Measurements from ENCODE around the gene TMEM30B.
"Not testable (repeated sequence)": the region's sequence is repeated elsewhere in the genome, so short reads cannot be mapped to it uniquely, and the experiment has no call there.

The TMEM30B gene

DNA sequence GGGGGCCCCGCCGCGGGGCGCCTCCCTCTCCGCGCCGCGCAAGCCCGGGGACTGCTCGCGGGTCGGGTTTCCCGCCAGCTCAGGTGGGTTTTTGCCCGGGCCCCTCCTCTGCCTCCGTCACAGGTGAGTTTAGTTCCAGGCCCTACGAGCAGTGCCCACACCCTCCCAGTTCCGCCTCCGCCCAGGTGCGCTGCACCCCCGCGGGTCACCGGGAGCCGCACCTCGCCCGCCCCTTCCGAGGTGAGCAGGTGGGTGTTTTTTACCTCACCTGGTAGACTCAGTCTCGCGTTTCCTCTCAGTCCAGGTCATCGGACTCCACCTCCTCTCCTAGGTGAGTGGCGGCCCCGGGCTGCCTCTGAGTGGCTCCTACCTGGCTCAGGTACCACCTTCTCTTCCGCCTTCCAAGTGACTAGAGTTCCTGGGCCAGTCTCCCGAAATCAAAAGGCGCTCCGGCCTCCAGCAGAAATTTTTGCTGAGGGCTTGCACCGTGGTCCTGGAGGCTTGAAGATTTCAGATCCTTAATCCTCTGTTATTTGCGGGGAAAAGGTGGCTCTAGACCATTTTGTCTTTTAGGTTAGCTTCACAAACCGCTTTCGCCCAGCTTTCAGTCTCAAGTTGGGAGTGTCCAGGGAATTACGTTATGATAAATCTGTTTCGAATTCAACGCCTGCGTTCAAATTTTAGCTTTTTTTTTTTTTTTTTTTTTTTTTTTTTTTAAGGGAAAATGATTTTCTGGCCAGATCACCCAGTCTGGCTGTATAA, at the start of gene TMEM30B:
TSS of gene TMEM30B (minus strand) at position 153 of the 762 bp plus-strand sequence. CDS start 191 bp downstream, outside the sequence.
- DNase-seq = no peak

- DNase-seq = peak; percentile 19
Measured at GRCh38 chr14:61330511-61330910, 49.4 kb upstream of the TMEM30B start.

GRCh38 chr14:61329478-61330051, 48.4 kb upstream of the TMEM30B start:
- peak; percentile 70 for DNase-seq

GRCh38 chr14:61328626-61329262, 47.6 kb upstream of the TMEM30B start:
- peak; percentile 52 for DNase-seq

GRCh38 chr14:61326847-61327246, 45.7 kb upstream of the TMEM30B start:
- no peak for DNase-seq

GRCh38 chr14:61326146-61326545, 45.0 kb upstream of the TMEM30B start:
- DNase-seq = no peak

DNA sequence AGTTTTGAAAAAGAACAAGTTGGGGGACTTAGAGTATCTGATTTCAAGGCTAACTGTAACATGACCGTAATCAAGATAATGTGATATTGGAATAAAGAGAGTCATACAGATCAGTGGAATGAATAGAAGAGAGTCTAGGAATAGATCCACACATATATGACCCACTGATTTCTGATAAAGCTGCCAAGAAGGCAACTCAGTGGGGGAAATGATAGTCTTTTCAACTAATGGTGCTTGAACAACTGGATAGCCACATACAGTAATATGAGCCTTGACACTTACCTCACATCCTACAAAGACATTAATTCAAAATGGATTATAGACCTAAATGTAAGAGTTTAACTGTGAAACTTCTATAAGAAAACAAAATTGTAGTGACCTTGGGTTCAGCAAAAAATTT, 44.0 kb upstream of the TMEM30B start:
- no peak for DNase-seq

DNA sequence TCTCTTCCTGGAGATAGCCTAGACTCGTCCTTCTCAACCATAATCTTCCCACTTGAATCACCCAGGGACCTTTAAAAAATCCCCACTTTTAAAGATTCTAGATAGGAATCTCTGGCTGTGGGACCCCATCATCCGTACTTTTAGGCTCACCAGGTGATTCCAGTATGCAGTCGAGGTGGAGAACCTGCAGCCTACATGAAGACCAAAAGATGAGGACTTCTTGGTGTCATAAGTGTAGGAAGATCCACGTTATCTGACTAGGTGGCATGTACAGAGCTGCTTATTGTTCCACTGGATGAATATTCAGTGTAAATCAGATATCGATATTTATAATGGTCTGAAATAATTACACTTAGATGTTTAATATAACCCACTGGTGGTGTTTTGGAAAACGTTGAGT, 42.8 kb upstream of the TMEM30B start:
- DNase-seq = no peak

- DNase-seq = no peak
Measured at GRCh38 chr14:61322799-61323290, 41.7 kb upstream of the TMEM30B start.

DNA sequence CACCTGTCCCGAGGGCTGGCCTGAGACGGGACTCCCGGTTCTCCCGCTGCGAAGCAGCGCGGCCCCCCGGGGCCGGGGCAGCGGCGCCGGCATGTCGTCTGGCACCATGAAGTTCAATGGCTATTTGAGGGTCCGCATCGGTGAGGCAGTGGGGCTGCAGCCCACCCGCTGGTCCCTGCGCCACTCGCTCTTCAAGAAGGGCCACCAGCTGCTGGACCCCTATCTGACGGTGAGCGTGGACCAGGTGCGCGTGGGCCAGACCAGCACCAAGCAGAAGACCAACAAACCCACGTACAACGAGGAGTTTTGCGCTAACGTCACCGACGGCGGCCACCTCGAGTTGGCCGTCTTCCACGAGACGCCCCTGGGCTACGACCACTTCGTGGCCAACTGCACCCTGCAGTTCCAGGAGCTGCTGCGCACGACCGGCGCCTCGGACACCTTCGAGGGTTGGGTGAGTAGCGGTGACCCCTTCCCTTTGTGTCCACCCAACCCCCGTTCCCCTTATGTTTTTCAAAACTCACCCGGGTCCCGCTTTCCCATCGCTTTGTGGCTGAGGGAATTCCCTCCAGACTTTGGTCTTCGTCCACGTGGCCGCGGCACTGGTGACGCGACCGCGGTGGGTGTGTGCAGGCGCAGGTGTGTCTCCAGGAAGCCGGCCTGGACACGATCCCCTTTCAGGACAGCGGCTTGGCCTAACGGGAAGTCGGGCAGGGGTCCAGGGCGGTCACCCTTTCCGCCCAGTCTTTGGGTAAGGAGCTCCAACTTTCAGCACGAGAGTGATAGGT, 41.1 kb upstream of the TMEM30B start:
- no peak for DNase-seq

- peak; percentile 68 for DNase-seq
Measured at GRCh38 chr14:61321385-61322010, 40.4 kb upstream of the TMEM30B start, which contains the start of gene PRKCH. Gene PRKCH (plus strand): TSS chr14:61321579. CDS start chr14:61322102, 523 bp downstream.

DNA sequence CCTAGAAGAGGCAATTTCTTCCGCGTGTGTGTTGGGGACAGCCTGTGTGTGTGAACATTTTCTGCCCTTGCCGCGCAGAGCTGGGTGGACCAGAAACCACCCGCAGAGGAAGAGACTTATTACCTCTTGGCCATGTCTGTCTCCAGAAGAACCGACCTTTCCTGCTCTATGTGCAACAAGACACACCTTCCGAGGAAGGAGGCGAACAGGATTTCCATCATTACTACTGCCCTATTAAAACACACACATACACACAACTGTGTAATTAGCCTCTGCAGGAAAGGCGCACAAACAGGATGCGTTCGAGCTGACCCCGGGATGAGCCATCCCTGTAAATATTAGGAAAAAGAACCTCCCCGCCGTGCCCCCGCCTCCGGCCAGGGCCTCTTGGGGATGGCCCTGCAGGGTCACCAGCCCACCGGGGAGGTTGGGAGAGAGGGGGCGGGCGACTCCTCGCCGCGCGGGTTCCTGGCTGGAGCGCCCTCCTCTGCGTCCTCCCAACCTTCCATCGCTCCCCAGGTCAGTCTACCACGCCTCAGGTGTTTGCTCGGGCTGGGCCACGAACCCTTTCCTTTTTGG, 39.8 kb upstream of the TMEM30B start:
- no peak for DNase-seq

- DNase-seq = not testable (repeated sequence)
Measured at GRCh38 chr14:61320170-61320569, 39.0 kb upstream of the TMEM30B start.

GRCh38 chr14:61319706-61320105, 38.6 kb upstream of the TMEM30B start:
- no peak for DNase-seq

GRCh38 chr14:61319086-61319485, 37.9 kb upstream of the TMEM30B start:
- DNase-seq = no peak

DNA sequence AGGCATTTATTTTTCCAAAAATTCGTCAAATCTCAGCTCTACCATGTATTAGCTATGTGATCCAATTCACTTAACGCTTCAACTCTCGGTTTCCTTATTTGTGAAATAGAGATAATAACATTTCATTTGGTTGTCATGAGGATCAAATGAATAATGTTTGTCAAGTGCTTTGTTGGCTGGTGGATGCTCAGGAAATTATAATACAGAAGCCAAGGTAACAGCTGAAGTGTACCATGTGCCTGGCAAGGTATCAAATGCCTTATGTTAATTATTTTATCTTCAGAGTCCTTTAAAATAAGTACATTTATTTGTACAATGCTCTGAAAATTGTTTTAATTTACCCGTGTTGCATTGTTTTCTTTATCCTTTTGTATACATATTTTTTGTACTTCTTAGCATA, 34.2 kb upstream of the TMEM30B start:
- DNase-seq = no peak

- not testable (repeated sequence) for DNase-seq
Measured at GRCh38 chr14:61308701-61309100, 27.6 kb upstream of the TMEM30B start.

DNA sequence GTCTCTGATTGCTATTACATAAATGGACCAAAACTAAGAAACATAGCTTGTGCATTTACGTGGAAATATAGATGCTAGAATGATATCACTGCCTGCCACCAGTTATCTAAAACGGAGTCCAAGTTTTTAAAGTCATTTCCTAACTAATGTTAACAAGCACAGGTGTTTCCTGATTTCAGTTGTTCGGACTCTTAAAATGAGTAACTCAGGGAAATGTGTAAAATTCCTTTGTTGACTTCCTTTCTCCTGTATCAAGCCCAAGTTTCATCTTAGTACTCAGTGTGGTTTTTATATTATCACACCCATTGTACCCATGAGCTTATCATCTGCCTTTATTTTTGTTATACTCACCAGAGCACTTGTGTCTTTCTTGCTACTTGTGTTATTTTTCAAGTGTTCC, 27.1 kb upstream of the TMEM30B start:
- DNase-seq = no peak

DNA sequence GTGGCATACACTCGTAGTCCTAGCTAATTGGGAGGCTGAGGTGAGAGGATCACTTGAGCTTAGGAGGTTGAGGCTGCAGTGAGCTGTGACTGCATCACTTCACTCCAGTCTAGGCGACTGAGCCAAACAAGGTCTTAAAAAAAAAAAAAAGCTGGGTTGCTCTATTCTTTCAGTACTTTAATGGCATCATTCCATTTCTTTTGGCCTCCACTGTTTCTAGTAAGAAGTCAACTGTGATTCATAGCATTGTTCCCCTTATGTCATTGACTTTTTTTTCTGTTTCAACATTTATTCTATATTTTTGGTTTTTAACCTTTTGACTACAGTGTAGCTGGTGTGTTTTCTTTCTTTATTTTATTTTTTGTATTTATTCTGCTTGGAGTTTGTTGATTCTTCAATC, 23.6 kb upstream of the TMEM30B start:
- no peak for DNase-seq

DNA sequence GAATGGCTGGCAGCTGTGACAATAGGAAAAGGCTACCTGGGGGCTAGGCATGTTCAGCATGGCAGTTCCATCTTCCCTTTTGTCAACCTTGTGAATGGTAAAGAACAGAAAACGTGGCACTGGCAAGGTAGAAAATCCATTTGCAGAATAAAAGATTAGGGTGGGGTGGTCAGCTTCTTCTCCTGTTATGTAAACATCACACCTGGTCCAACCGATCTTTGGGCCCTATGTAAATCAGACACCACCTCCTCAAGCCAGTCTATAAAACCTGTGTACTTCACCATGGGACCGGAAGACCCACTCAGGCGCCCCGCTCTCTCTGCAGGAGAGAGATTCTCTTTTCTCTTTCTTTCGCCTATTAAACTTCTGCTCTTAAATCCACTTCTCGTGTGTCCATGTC, 19.6 kb upstream of the TMEM30B start:
- DNase-seq = no peak

GRCh38 chr14:61300209-61300608, 19.1 kb upstream of the TMEM30B start:
- DNase-seq = no peak

DNA sequence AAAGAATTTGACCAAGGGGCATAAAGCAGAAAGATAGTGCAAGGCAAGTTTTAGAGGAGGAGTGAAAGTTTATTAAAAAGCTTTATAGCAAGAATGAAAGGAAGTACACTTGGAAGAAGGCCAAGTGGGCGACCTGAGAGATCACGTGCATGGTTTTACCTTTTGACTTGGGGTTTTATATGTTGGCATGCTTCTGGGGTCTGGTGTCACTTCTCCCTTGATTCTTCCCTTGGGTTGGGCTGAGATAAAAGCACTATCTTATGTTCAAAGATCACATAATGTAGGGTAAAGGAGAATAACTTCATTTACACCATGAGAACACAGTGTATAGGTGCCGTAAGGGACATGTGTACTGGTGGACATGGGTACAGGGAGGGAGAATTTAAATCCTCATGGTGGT, 17.7 kb upstream of the TMEM30B start:
- no peak for DNase-seq

Measured in inflammatory macrophage treated with lipopolysaccharide for 4 hours (primary cell).